Thymus (tissue), 11 donors: ENCODE measurements around the gene IMMP2L. TPM values are rescaled to one million over a fixed set of nuclear protein-coding genes. Genes with fewer than 3 reads are reported as not detected.

ENCODE experiments used
- DNase-seq, 9 donors: peaks; one replicate each; pipeline ENCODE4 v3.0.0-alpha.2; 2013; ENCODE audit warnings: low spot score in 9 of 9, low read depth in 6 of 9, missing footprints in 1 of 9
- H3K27ac ChIP-seq, 2 donors: one replicate each; pipeline ENCODE4 v1.5.1; 2013; ENCODE audit warnings: control low read depth in 1 of 2, low read depth in 1 of 2, low read length in 1 of 2, mild to moderate bottlenecking in 1 of 2, moderate library complexity in 1 of 2
- H3K27me3 ChIP-seq, 2 donors: one replicate each; pipeline ENCODE4 v1.5.1; 2013; ENCODE audit warnings: low read length in 1 of 2; ENCODE audit not compliant: control insufficient read depth in 2 of 2, insufficient read depth in 1 of 2
- H3K36me3 ChIP-seq, 2 donors: one replicate each; pipeline ENCODE4 v1.5.1; 2013; ENCODE audit warnings: low read length in 1 of 2, mild to moderate bottlenecking in 1 of 2, moderate library complexity in 1 of 2; ENCODE audit not compliant: control insufficient read depth in 2 of 2, insufficient read depth in 2 of 2
- H3K4me1 ChIP-seq, 2 donors: one replicate each; pipeline ENCODE4 v1.5.1; 2013; ENCODE audit warnings: low read length in 2 of 2; ENCODE audit not compliant: control insufficient read depth in 2 of 2, insufficient read depth in 2 of 2
- H3K4me3 ChIP-seq, 2 donors: one replicate each; pipeline ENCODE4 v1.5.1; 2013; ENCODE audit warnings: low read length in 2 of 2, control low read depth in 1 of 2, mild to moderate bottlenecking in 1 of 2
- H3K9me3 ChIP-seq, 2 donors: one replicate each; pipeline ENCODE4 v1.5.1; 2013; ENCODE audit warnings: low read length in 1 of 2, mild to moderate bottlenecking in 1 of 2; ENCODE audit not compliant: control insufficient read depth in 2 of 2, insufficient read depth in 1 of 2
- WGBS: extraction: QIAGEN DNeasy Blood & Tissue Kit; methylation state at CpG from one replicate; pipeline ENCODE4 v1.1.7; 2013; 5-methylcytosine and 5-hydroxymethylcytosine counted together
- polyA plus RNA-seq: library from polyadenylated mRNA; stranded (reverse); fragments of 200-250 nt; gene quantifications from one replicate; pipeline ENCODE4 v1.2.3, GENCODE V29; 2013
- total RNA-seq: library from RNA; stranded (reverse); fragments of 120-200 nt; gene quantifications from one replicate; pipeline ENCODE4 v1.2.4, GENCODE V29; 2013
- donor health status: healthy.

Gene IMMP2L
- total and polyA plus RNA-seq, 2 donors, result 11.0 to 12.8 TPM

GRCh38 chr7:111561654-111561903, 713 bp downstream of the IMMP2L start:
- peaks cover 0 to 6% of the 10 kb centered on the region in 2 donors for H3K36me3 ChIP-seq
- WGBS, result 33% methylated on average over 7 of the region's 7 CpGs
- no peaks in the 10 kb centered on the region for H3K27me3 ChIP-seq
- H3K27ac ChIP-seq, result no peak overlapping the region
- peak in 2 of 9 donors; percentile 4 to 9 for DNase-seq
- H3K4me1 ChIP-seq, result peaks cover 12% of the 10 kb centered on the region in 2 donors
- H3K4me3 ChIP-seq, result peak overlapping the region; percentile 59 to 75
- H3K9me3 ChIP-seq, result no peaks in the 10 kb centered on the region

DNA sequence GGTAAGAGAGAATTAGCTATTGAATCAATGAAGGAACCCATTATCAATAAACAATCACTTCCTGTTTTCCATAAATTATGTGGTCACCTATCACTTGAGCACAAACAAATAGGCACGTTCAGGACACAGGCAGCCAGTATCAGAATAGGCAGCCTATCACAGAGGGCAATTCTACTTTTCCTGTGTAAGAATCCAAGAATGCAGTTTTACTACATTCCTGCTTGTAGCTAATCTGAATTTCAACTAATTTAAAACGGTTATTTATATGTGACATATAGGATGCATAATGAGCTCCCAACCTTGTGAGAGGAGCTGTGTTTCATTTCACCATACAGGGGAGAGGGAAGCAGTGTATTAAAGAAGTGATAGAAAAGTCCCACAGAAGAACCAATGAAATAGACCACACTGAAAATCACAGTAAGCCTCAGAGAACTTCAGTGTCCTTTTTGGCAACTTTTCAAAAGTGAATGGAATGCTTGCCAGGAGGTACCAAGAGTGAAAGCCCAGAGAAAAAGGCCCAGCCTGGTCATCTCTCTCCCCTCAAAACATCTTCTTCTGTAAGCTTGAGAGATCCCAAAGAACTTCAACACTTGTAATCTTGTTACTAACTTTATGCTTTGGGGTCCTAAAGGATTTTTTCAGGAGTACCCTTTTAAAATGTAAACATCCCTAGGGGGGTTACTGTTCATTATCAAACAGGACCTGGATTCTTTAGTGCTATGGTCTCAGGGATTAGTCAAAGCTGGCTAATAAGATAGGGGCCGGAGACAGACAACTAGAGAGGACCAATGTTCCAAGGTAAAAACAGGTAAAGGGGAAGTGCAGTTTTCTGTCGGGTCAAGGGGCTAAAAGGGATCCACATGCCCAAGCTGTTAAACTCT, 1.3 kb downstream of the IMMP2L start:
- Histone ChIP-seq H3K4me3 (peak overlapping the region; percentile 59 to 75), H3K4me1 (peaks cover 12% of the 10 kb centered on the region in 2 donors), H3K27ac (no peak overlapping the region), H3K27me3 (no peaks in the 10 kb centered on the region), H3K9me3 (no peaks in the 10 kb centered on the region), H3K36me3 (peaks cover 0 to 6% of the 10 kb centered on the region in 2 donors)
- WGBS, result 65% methylated on average over 4 of the region's 4 CpGs
- DNase-seq, result peak in 1 of 9 donors; percentile 18

GRCh38 chr7:111558991-111559390, 3.3 kb downstream of the IMMP2L start:
- DNase-seq, result peak in 1 of 9 donors; percentile 9
- Histone ChIP-seq H3K4me3 (no peak overlapping the region), H3K36me3 (peaks cover 0 to 6% of the 10 kb centered on the region in 2 donors), H3K27me3 (no peaks in the 10 kb centered on the region), H3K27ac (no peak overlapping the region), H3K4me1 (peaks cover 12% of the 10 kb centered on the region in 2 donors), H3K9me3 (no peaks in the 10 kb centered on the region)
- 33% methylated on average over 1 of the region's 1 CpG for WGBS

- peaks cover 0 to 6% of the 10 kb centered on the region in 2 donors for H3K36me3 ChIP-seq
- no peaks in the 10 kb centered on the region for H3K27me3 ChIP-seq
- H3K27ac ChIP-seq, result no peak overlapping the region
- DNase-seq, result no peak
- no peaks in the 10 kb centered on the region for H3K9me3 ChIP-seq
- no peak overlapping the region for H3K4me3 ChIP-seq
- H3K4me1 ChIP-seq, result peaks cover 7 to 9% of the 10 kb centered on the region in 2 donors
These were observed 5.3 kb downstream of the IMMP2L start for GRCh38 chr7:111556977-111557376.

- H3K27me3 ChIP-seq, result no peaks in the 10 kb centered on the region
- no peaks in the 10 kb centered on the region for H3K4me1 ChIP-seq
- H3K9me3 ChIP-seq, result no peaks in the 10 kb centered on the region
- H3K27ac ChIP-seq, result no peak overlapping the region
- WGBS, result 79% methylated on average over 4 of the region's 4 CpGs
- DNase-seq, result no peak
- H3K36me3 ChIP-seq, result peaks cover 0 to 6% of the 10 kb centered on the region in 2 donors
- no peak overlapping the region for H3K4me3 ChIP-seq
These were observed 8.2 kb downstream of the IMMP2L start for GRCh38 chr7:111554086-111554485.

DNA sequence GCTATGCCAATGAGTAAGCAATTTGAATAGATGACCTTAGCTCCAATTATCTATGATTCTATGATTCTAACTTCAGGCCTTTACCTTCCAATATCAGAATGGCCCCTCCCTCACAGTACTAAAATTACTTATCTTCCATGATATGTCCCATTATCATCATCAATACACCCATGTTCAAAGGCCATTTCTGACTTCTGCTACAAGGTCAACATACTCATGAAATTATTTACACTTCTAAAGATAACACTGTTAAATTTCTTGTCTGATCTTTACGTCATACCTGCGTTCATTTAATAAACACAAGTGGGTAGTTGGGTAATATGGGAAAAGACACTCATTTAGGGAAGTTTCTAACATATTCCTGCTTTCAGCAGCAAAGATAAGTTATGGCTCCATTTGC, 21.2 kb downstream of the IMMP2L start:
- no peaks in the 10 kb centered on the region for H3K36me3 ChIP-seq
- H3K4me3 ChIP-seq, result no peak overlapping the region
- H3K27ac ChIP-seq, result no peak overlapping the region
- 95% methylated on average over 2 of the region's 2 CpGs for WGBS
- no peaks in the 10 kb centered on the region for H3K4me1 ChIP-seq
- H3K27me3 ChIP-seq, result no peaks in the 10 kb centered on the region
- no peak for DNase-seq
- no peaks in the 10 kb centered on the region for H3K9me3 ChIP-seq

DNA sequence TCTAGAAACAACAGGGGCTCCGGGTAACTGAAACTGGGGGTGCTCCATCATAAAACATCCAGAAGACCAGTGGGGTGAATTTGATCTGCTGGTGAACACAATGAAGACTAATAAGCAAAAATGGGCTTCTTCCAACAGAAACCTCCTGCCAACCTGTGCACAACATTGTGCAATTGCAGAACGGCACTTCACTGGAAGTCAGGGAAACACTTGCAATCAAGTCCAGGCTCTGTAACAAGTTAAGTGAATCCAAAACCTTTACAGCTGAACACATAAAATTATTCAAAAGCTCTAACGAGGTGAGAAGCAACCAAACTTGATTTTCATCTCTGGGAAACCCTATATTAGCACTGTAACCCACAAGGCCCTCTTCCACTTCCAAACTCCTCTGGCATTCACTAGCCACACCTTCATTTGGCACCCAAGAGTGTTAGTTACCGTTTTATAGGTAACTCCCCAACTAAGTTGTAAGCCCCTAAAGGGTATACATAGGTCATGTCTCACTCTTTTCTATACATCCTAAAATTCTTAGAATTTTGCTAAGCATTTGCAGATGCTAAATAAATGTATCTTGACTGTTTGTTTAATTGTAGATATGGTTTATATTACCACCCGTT, 22.0 kb downstream of the IMMP2L start:
- no peak for DNase-seq
- WGBS, result 98% methylated on average over 5 of the region's 5 CpGs
- Histone ChIP-seq H3K36me3 (no peaks in the 10 kb centered on the region), H3K4me3 (no peak overlapping the region), H3K27me3 (no peaks in the 10 kb centered on the region), H3K4me1 (no peaks in the 10 kb centered on the region), H3K9me3 (no peaks in the 10 kb centered on the region), H3K27ac (no peak overlapping the region)

DNA sequence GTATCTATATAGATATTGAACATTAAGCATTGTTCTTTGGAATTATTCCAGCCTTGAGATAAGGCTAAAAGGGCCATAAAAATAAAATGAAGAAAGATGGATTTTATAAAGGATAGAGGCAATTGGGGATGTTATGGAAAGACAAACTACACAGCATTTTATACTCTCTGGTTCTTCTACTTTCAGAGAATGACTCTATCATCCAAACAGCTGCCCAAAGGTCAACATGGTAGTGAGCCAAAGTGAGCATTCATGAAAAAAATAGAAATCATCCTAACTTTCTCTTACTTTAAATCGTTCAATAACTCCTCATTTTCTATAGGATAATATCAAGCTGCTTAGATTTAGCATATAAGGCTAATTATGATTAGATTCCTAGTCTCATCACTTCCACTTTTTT, 25.2 kb downstream of the IMMP2L start:
- no peak overlapping the region for H3K4me3 ChIP-seq
- no peak for DNase-seq
- no peaks in the 10 kb centered on the region for H3K4me1 ChIP-seq
- WGBS, result 89% methylated on average over 1 of the region's 1 CpG
- H3K27me3 ChIP-seq, result no peaks in the 10 kb centered on the region
- no peaks in the 10 kb centered on the region for H3K36me3 ChIP-seq
- no peak overlapping the region for H3K27ac ChIP-seq
- H3K9me3 ChIP-seq, result no peaks in the 10 kb centered on the region

DNA sequence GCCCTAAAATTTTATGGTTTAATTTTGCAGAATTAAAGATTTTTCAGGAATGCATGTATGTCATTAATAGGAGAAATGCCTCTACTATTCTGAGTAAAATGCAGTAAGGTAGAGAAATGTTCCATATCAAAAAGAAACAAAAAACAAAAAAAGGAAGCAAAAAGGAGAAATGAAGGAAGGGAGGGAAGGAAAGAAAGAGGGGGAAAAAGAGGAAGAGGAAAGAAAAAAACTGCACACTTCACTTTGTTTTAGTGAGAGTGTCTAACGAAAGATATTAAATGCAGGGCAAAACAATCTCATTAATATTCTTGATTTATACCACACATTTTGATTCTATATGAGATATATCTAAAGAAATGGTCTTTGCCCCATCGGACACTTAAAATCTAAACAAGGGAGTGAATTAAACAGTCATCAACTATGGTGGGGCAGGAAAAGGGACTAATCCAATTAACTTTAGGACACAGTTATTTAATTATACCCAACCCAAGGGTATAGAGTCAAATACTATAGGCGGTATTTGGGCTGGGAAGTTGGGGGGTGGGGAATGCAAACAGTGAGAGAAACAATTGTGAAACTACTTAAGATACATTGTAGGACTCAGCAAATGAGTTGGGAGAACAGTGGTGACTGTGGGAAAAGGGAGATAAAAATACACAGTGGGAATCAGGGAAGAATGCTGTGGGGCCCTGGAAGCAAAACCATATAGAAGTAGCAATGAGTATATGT, 27.0 kb downstream of the IMMP2L start:
- no peak for DNase-seq
- Histone ChIP-seq H3K4me1 (no peaks in the 10 kb centered on the region), H3K27ac (no peak overlapping the region), H3K36me3 (no peaks in the 10 kb centered on the region), H3K9me3 (no peaks in the 10 kb centered on the region), H3K4me3 (no peak overlapping the region), H3K27me3 (no peaks in the 10 kb centered on the region)
- 91% methylated on average over 3 of the region's 3 CpGs for WGBS
